ENCODE results near the gene ZSWIM3.

DNA sequence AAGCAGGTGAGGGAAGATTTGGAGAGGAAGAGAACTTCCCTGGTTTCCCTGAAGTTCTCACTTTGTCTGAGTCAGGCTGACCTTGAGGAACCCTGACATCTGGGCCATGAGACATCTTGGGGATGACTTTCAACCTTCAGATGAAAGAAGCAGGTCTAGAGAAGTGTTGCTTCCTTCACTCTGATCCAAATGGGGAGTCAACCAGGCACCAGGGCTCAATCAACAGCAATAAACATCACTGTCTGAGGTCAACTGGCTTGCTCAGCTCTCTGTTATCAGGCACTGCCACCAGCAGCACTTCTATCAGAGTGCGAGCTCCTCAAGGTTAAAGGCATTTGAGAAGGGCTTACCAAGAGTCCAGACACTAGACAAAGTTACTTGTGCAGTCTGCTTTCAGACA, 6.5 kb upstream of the ZSWIM3 start:
- TF ChIP-seq POLR2A (IDR thresholded peaks at IDR 0.05) (no peak), CTCF (IDR thresholded peaks at IDR 0.05) (no peak)
